Fibroblast of skin of right quadriceps (primary cell): ENCODE data around the gene GSG1L2.

Source experiments
- DNase-seq: peaks from one replicate; pipeline ENCODE4 v3.0.0-alpha.2; 2013

GSG1L2 gene

GRCh38 chr17:9821921-9822320 lies at the start of gene GSG1L2:
TSS of gene GSG1L2 (minus strand) at chr17:9822079. CDS start at chr17:9822071, 8 bp downstream.
- no peak for DNase-seq

GRCh38 chr17:9868552-9868951 lies 46.7 kb upstream of the GSG1L2 start:
- no peak for DNase-seq

DNA sequence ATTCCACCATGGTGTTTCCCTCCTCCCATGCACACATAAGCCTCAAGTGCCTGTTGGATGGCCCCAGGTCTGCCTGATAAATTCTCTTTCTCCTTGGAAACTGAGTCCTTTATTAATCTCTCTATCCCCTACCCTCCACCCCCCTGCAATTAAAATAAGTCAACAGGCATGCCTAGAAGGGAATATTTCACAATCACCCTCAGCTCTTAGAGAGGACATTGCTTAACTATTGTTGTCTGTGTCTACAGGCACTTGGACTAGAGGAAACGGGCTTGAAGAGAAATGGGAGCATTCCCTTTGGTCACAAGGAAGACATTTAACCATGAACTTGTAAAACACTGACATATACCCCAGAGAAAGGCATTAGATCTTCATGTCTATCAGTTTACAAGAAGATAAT lies 43.7 kb upstream of the GSG1L2 start:
- DNase-seq, result no peak

DNA sequence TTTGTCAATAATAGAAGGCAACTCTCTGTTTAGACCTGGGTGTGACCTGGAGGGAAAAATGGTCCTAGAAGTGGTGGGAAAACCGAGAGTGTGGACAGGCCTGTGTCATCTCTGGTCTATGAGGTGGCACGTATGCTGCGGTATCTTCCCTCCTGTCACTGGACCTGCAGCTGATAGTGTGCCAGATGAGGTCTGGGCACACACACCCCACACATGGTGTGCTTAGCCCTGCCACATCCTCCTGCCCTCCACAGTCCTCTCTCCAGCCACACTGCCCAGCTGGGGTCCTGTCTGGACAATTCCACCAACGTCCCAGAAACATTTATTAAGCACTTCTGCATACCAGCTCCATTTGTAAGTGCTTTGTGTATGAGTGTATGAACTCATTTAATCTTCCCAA lies 41.1 kb upstream of the GSG1L2 start:
- DNase-seq, result no peak

DNA sequence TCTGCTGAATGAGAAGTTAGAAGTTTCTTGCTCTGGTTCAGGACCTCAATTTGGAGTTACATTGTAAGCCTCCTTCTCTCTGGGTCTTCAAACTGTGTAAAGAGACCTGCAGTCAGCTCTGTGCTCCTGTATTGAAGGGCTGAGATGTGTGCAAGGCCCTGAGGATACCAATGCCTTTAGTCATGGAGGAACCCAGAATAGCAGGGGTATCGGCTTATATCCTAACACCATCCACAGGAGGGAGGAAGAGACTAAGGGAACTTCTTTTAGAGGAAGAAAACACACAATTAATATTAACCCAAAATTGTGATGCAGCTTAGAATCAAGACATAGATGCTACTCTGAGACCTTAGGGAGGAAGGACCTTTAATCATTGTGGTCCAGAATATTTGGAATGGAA lies 40.3 kb upstream of the GSG1L2 start:
- no peak for DNase-seq

DNA sequence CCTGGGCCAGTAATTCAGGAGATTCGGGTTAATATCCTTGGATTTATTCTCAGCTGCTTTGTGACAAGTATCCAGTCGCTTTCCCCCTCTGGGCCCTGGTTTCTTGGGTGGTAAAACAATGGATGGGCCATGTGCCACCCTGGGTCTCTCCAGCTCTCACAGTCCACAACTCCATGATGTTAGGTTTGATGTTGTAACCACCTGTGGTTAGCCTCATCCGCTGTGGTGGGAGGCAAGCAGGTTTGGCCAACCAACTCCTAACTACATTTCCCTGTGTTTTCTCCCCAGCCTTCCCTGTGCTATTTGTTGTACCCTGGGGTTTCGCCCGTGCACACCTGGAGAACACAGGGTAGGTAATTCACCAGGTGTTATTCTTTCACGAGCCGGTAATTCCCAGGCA lies 39.0 kb upstream of the GSG1L2 start:
- DNase-seq, result no peak

DNA sequence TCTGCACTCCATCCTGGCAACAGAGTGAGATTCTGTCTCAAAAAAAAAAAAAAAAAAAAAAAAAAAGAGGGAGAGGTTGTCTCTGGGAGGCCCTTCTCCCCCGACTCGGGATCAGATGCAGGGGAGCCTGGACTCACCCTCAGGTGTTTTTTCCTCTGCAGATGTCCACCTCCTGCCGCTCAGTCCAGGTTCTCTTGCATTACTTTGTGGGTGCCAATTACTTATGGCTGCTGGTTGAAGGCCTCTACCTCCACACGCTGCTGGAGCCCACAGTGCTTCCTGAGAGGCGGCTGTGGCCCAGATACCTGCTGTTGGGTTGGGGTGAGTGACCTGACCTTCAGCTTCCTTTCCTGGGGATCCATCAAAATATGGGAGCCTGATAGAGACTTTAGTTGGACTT lies 37.9 kb upstream of the GSG1L2 start:
- DNase-seq, result no peak

DNA sequence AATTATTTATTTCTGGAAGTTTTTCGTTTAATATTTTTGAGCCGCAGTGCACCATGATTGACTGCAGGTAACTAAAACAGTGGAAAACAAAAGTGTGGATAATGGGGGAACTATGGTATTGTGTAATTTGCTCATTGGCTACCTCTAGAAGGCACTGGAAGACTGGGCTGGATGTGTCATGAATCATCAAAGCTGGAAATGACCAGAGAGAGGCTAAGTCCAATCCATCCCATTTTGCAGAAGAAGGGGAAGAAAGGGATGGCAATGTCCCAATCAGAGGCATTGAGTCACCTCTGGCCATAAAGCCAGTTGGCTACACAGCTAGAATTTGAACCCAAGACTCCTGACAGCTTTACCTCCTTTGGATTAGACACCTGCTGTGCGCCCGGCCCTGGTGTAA lies 33.2 kb upstream of the GSG1L2 start:
- DNase-seq, result no peak

GRCh38 chr17:9854255-9854654 lies 32.4 kb upstream of the GSG1L2 start:
- no peak for DNase-seq

GRCh38 chr17:9850151-9850550 lies 28.3 kb upstream of the GSG1L2 start:
- no peak for DNase-seq

- no peak for DNase-seq
Measured at GRCh38 chr17:9845306-9845705, 23.4 kb upstream of the GSG1L2 start.

GRCh38 chr17:9844153-9844552 lies 22.3 kb upstream of the GSG1L2 start:
- no peak for DNase-seq

GRCh38 chr17:9843152-9844010 lies 21.5 kb upstream of the GSG1L2 start:
- no peak for DNase-seq

DNA sequence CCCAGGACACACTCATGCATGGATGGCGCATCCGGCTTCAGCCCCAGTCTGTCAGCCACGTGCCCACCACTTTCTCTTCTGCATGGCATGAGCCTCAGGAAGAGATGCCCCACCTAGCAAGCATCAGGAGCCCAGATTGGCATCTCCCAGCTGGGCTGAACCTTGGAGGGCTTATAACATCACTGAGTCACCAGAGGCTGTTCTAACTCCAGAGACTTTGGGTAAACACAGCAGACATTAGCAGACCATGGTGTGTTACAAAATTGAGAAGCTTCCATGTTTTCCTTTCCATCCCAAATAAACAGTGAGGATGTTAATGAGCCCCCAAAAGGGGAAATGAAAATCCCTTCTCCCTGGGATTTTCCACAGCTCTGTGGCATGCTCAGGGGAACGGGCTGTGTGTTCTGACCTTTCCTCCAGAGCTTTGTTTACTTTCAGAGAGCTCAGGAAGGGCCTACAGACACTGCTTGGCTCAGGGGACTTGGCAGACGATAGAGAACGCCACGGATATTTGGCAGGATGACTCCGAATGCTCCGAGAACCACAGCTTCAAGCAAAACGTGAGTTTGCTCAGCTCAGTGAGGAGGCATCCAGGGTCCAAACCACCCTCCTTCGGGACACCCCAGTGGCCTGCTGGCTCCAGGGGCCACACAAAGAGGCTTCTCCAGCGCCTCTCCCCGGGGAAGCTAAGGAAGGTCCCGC lies 20.3 kb upstream of the GSG1L2 start:
- peak; percentile 8 for DNase-seq

DNA sequence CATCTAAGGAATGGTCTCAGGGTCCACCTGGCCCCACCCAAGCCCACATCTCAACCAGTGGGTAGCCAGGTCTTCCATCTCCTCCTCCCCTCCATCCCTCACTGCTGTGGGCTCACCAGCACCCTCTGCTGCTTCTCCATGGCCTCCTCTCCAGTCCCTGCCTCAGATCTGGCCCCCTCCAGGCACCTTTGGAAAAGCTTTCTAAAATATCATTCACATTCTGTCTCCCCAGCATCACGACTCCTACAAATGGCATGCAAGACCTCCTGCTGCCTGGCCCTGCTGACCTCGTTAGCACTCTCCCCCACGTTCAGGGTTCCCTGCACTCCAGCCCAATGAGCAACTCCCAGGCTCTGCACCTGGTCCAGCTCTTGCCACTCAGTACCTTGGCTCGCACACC lies 17.6 kb upstream of the GSG1L2 start:
- peak; percentile 7 for DNase-seq

- DNase-seq, result peak; percentile 88
Measured at GRCh38 chr17:9837551-9838471, 15.9 kb upstream of the GSG1L2 start.

- no peak for DNase-seq
Measured at GRCh38 chr17:9833922-9834321, 12.0 kb upstream of the GSG1L2 start.

GRCh38 chr17:9830711-9831110 lies 8.8 kb upstream of the GSG1L2 start:
- DNase-seq, result no peak

- no peak for DNase-seq
Measured at GRCh38 chr17:9829343-9829742, 7.5 kb upstream of the GSG1L2 start.

DNA sequence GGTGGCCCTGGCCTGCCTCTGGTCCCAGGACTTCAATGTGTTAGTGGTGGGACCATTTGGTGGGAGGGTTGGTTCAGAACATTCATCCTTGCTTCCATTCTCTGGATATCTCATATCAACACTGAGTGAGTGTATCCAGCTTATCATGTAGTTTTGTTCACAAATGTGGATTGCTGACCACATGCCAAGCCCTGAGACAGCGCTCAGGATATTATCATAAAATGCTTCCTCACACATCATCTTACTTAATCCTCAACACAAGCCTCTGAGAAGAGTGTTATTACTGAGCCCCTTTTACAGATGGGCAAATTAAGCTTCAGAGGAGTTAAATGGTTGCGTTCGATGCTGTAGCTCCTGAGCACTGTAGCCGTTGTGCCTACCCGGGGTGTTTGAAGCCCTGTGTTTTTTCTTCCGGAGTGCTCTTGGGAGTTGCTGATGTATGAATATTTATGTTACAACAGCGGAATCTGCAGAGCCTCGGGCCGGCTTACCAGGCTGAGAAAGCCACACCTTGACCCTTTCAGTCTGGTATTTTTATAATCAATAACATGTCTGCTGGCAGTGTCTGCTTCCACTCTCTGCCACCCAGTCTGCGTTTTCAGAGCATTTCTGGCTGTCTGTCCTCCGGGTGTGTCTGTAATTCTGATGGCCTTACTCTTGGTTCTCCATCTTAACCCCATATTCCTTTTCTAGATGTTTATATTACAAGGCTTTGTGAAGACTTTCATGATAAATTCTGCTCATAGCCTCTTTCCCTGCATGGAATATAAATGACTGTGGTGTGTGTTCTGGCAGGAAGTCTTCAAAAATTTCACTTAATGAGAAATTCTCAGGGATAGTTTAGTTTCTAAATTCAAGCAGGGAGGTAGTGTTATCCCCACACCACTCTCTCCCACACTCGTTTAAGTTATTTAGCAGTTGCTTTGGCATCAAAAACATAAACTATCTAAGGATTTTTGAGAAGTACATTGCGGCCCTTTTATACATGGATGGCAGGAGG lies 6.7 kb upstream of the GSG1L2 start:
- DNase-seq, result no peak

GRCh38 chr17:9825641-9826150 lies 3.8 kb upstream of the GSG1L2 start, which contains the start of gene GLP2R:
TSS of gene GLP2R (plus strand) at chr17:9825924. CDS start at chr17:9826064, 140 bp downstream.
- DNase-seq, result no peak
